ENCODE results near the gene NIPAL4. TPM values are rescaled to one million over a fixed set of nuclear protein-coding genes. Genes with fewer than 3 reads are reported as not detected.

NIPAL4 gene
- total RNA-seq, 2 experiments from 2014 or later: 3.5 to 3.7 TPM

- no peak overlapping the region for H3K27ac Mint-ChIP-seq
- CTCF ChIA-PET: interaction anchor here (0.6 to 2.3 kb wide), 6 partner anchors 8 to 1381 kb away, joined by 3 to 10 read pairs (median 3); no protein-coding TSS in a partner anchor
- ATAC-seq (no peak), DNase-seq (no peak)
- H3K36me3 Mint-ChIP-seq (ENCODE audit: low read depth): peaks cover 39% of the 10 kb centered on the region
- H3K4me3 Mint-ChIP-seq: no peak overlapping the region
- intact Hi-C loops (cut with DNase I, micrococcal nuclease): no loop called here
- POLR2A ChIA-PET: no interaction called here
- H3K9me3 Mint-ChIP-seq (ENCODE audit: low read depth): no peaks in the 10 kb centered on the region
- H3K4me1 Mint-ChIP-seq: peaks cover 11% of the 10 kb centered on the region
- no peaks in the 10 kb centered on the region for H3K27me3 Mint-ChIP-seq
Measured at GRCh38 chr5:157485811-157486210, 25.8 kb downstream of the NIPAL4 start.

GRCh38 chr5:157486221-157486681 is 26.2 kb downstream of the NIPAL4 start:
- H3K27me3 Mint-ChIP-seq: no peaks in the 10 kb centered on the region
- no peak overlapping the region for H3K4me3 Mint-ChIP-seq
- H3K27ac Mint-ChIP-seq: no peak overlapping the region
- no peaks in the 10 kb centered on the region for H3K9me3 Mint-ChIP-seq (ENCODE audit: low read depth)
- DNase-seq: no peak
- ATAC-seq: peak; percentile 33
- ChIA-PET CTCF (interaction anchor here (0.7 to 2.3 kb wide), 4 partner anchors 9 to 213 kb away, joined by 3 to 10 read pairs (median 4); no protein-coding TSS in a partner anchor), POLR2A (no interaction called here)
- intact Hi-C loops (cut with DNase I, micrococcal nuclease): no loop called here
- H3K36me3 Mint-ChIP-seq (ENCODE audit: low read depth): peaks cover 42% of the 10 kb centered on the region
- H3K4me1 Mint-ChIP-seq: peaks cover 11% of the 10 kb centered on the region

- H3K36me3 Mint-ChIP-seq (ENCODE audit: low read depth): peaks cover 46% of the 10 kb centered on the region
- H3K4me3 Mint-ChIP-seq: no peak overlapping the region
- H3K4me1 Mint-ChIP-seq: peaks cover 11% of the 10 kb centered on the region
Measured at GRCh38 chr5:157486861-157487260, 26.8 kb downstream of the NIPAL4 start.

GRCh38 chr5:157487358-157487757 is 27.3 kb downstream of the NIPAL4 start:
- no peaks in the 10 kb centered on the region for H3K9me3 Mint-ChIP-seq (ENCODE audit: low read depth)
- H3K27me3 Mint-ChIP-seq: no peaks in the 10 kb centered on the region
- DNase-seq: no peak
- no peak overlapping the region for H3K4me3 Mint-ChIP-seq
- CTCF ChIA-PET: no interaction called here
- H3K4me1 Mint-ChIP-seq: peaks cover 11% of the 10 kb centered on the region
- peaks cover 45% of the 10 kb centered on the region for H3K36me3 Mint-ChIP-seq (ENCODE audit: low read depth)
- H3K27ac Mint-ChIP-seq: no peak overlapping the region
- no peak for ATAC-seq
- POLR2A ChIA-PET: no interaction called here
- intact Hi-C loops (cut with DNase I, micrococcal nuclease): no loop called here

More at GRCh38 chr5:157486861-157487260, 26.8 kb downstream of the NIPAL4 start:
- ATAC-seq (no peak), DNase-seq (no peak)
- intact Hi-C loops (cut with DNase I, micrococcal nuclease): no loop called here
- Mint-ChIP-seq H3K27me3 (no peaks in the 10 kb centered on the region), H3K9me3 (ENCODE audit: low read depth) (no peaks in the 10 kb centered on the region), H3K27ac (peak overlapping the region; percentile 27)
- ChIA-PET CTCF (interaction anchor here (1.3 kb wide), 1 partner anchor 9 kb away, joined by 6 read pairs; no protein-coding TSS in a partner anchor), POLR2A (no interaction called here)

GRCh38 chr5:157491471-157491995 is 31.5 kb downstream of the NIPAL4 start:
- intact Hi-C loops (cut with DNase I, micrococcal nuclease): no loop called here
- Mint-ChIP-seq H3K36me3 (ENCODE audit: low read depth) (peaks cover 47% of the 10 kb centered on the region), H3K4me1 (peaks cover 10% of the 10 kb centered on the region)

GRCh38 chr5:157492886-157493285 is 32.9 kb downstream of the NIPAL4 start:
- POLR2A ChIA-PET: no interaction called here
- H3K36me3 Mint-ChIP-seq (ENCODE audit: low read depth): peaks cover 41% of the 10 kb centered on the region

More at GRCh38 chr5:157491471-157491995, 31.5 kb downstream of the NIPAL4 start:
- ChIA-PET CTCF (no interaction called here), POLR2A (no interaction called here)
- Mint-ChIP-seq H3K27ac (no peak overlapping the region), H3K4me3 (no peak overlapping the region), H3K9me3 (ENCODE audit: low read depth) (no peaks in the 10 kb centered on the region), H3K27me3 (no peaks in the 10 kb centered on the region)
- ATAC-seq: no peak
- no peak for DNase-seq

GRCh38 chr5:157494178-157494832 is 34.3 kb downstream of the NIPAL4 start:
- ChIA-PET POLR2A (no interaction called here), CTCF (no interaction called here)
- no peaks in the 10 kb centered on the region for H3K4me1 Mint-ChIP-seq
- peak; percentile 40 for ATAC-seq
- DNase-seq: no peak
- H3K36me3 Mint-ChIP-seq (ENCODE audit: low read depth): peaks cover 36% of the 10 kb centered on the region
- no peak overlapping the region for H3K27ac Mint-ChIP-seq
- no peaks in the 10 kb centered on the region for H3K9me3 Mint-ChIP-seq (ENCODE audit: low read depth)
- H3K4me3 Mint-ChIP-seq: no peak overlapping the region
- intact Hi-C loops (cut with DNase I, micrococcal nuclease): no loop called here
- H3K27me3 Mint-ChIP-seq: no peaks in the 10 kb centered on the region

More at GRCh38 chr5:157492886-157493285, 32.9 kb downstream of the NIPAL4 start:
- CTCF ChIA-PET: no interaction called here
- Mint-ChIP-seq H3K27ac (no peak overlapping the region), H3K9me3 (ENCODE audit: low read depth) (no peaks in the 10 kb centered on the region), H3K27me3 (no peaks in the 10 kb centered on the region), H3K4me3 (no peak overlapping the region), H3K4me1 (no peaks in the 10 kb centered on the region)
- intact Hi-C loops (cut with DNase I, micrococcal nuclease): no loop called here
- no peak for DNase-seq
- ATAC-seq: no peak

- intact Hi-C loops (cut with DNase I, micrococcal nuclease): no loop called here
- Mint-ChIP-seq H3K9me3 (ENCODE audit: low read depth) (no peaks in the 10 kb centered on the region), H3K4me1 (no peaks in the 10 kb centered on the region), H3K4me3 (no peak overlapping the region), H3K27ac (no peak overlapping the region), H3K36me3 (ENCODE audit: low read depth) (peaks cover 28% of the 10 kb centered on the region), H3K27me3 (no peaks in the 10 kb centered on the region)
- ChIA-PET POLR2A (no interaction called here), CTCF (interaction anchor here (0.6 kb wide), 1 partner anchor 74 kb away, joined by 3 read pairs; no protein-coding TSS in a partner anchor)
- no peak for DNase-seq
- ATAC-seq: no peak
Measured at GRCh38 chr5:157496864-157497263, 36.9 kb downstream of the NIPAL4 start.

- no peak overlapping the region for H3K4me3 Mint-ChIP-seq
- ATAC-seq (no peak), DNase-seq (no peak)
- POLR2A ChIA-PET: no interaction called here
- CTCF ChIA-PET: interaction anchor here (0.8 kb wide), 1 partner anchor 36 kb away, joined by 3 read pairs; no protein-coding TSS in a partner anchor
- no peaks in the 10 kb centered on the region for H3K4me1 Mint-ChIP-seq
- intact Hi-C loops (cut with DNase I, micrococcal nuclease): no loop called here
- no peaks in the 10 kb centered on the region for H3K27me3 Mint-ChIP-seq
- H3K36me3 Mint-ChIP-seq (ENCODE audit: low read depth): peaks cover 23% of the 10 kb centered on the region
- H3K9me3 Mint-ChIP-seq (ENCODE audit: low read depth): no peaks in the 10 kb centered on the region
- no peak overlapping the region for H3K27ac Mint-ChIP-seq
Measured at GRCh38 chr5:157497875-157498611, 38.0 kb downstream of the NIPAL4 start.

GRCh38 chr5:157502143-157502647 is 42.2 kb downstream of the NIPAL4 start:
- Mint-ChIP-seq H3K27ac (no peak overlapping the region), H3K4me3 (no peak overlapping the region), H3K4me1 (peaks cover 11% of the 10 kb centered on the region), H3K9me3 (ENCODE audit: low read depth) (no peaks in the 10 kb centered on the region), H3K27me3 (no peaks in the 10 kb centered on the region), H3K36me3 (ENCODE audit: low read depth) (peaks cover 16% of the 10 kb centered on the region)
- DNase-seq (no peak), ATAC-seq (no peak)
- ChIA-PET CTCF (interaction anchor here (0.6 kb wide), 2 partner anchors 166 to 274 kb away, joined by 3 read pairs; no protein-coding TSS in a partner anchor), POLR2A (no interaction called here)
- intact Hi-C loops (cut with DNase I, micrococcal nuclease): no loop called here

GRCh38 chr5:157504053-157504452 is 44.0 kb downstream of the NIPAL4 start:
- intact Hi-C loops (cut with DNase I, micrococcal nuclease): no loop called here
- Mint-ChIP-seq H3K4me3 (no peak overlapping the region), H3K27ac (no peak overlapping the region), H3K9me3 (ENCODE audit: low read depth) (no peaks in the 10 kb centered on the region), H3K4me1 (peaks cover 11% of the 10 kb centered on the region), H3K36me3 (ENCODE audit: low read depth) (peaks cover 17% of the 10 kb centered on the region), H3K27me3 (no peaks in the 10 kb centered on the region)
- ChIA-PET POLR2A (no interaction called here), CTCF (interaction anchor here (0.9 to 1.0 kb wide), 2 partner anchors 13 to 79 kb away, joined by 3 read pairs; no protein-coding TSS in a partner anchor)
- ATAC-seq: no peak
- DNase-seq: no peak
